Upper lobe of left lung (tissue), 4 donors: ENCODE measurements around the gene ANKRD36C.
"Not testable (repeated sequence)": the region's sequence is repeated elsewhere in the genome, so short reads cannot be mapped to it uniquely, and the experiment has no call there.

ENCODE experiments used
- POLR2AphosphoS5 ChIP-seq, 2 donors: sonication (generic); formaldehyde crosslinking; IDR thresholded peaks; one replicate each; pipeline ENCODE4 v1.5.1; 2017; ENCODE audit warnings: antibody characterized with exemption in 2 of 2
- TF ChIP-seq, protein P1 (sequence below), 6 experiments: fragments of 450-650 bp in 4 of 6; fragments of 200-600 bp in 2 of 6; sonication (generic) in 2 of 6; IDR thresholded peaks; one replicate each; pipeline ENCODE4 v1.5.1; 2016 to 2019; ENCODE audit warnings: antibody characterized with exemption in 6 of 6

GRCh38 chr2:95867047-95867677 lies 124.5 kb downstream of the ANKRD36C start:
- TF ChIP-seq, protein P1, sequence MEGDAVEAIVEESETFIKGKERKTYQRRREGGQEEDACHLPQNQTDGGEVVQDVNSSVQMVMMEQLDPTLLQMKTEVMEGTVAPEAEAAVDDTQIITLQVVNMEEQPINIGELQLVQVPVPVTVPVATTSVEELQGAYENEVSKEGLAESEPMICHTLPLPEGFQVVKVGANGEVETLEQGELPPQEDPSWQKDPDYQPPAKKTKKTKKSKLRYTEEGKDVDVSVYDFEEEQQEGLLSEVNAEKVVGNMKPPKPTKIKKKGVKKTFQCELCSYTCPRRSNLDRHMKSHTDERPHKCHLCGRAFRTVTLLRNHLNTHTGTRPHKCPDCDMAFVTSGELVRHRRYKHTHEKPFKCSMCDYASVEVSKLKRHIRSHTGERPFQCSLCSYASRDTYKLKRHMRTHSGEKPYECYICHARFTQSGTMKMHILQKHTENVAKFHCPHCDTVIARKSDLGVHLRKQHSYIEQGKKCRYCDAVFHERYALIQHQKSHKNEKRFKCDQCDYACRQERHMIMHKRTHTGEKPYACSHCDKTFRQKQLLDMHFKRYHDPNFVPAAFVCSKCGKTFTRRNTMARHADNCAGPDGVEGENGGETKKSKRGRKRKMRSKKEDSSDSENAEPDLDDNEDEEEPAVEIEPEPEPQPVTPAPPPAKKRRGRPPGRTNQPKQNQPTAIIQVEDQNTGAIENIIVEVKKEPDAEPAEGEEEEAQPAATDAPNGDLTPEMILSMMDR (IDR thresholded peaks at IDR 0.05): not testable (repeated sequence)
- not testable (repeated sequence) for TF ChIP-seq POLR2AphosphoS5 (IDR thresholded peaks at IDR 0.05)
